CD14-positive monocyte (primary cell): ENCODE measurements around the gene HOXC13. TPM values are rescaled to one million over a fixed set of nuclear protein-coding genes. Genes with fewer than 3 reads are reported as not detected.

Source experiments
- DNase-seq, 3 donors: peaks; one replicate each; pipeline ENCODE4 v3.0.0-alpha.2; 2011 to 2022
- H2AFZ ChIP-seq: 2 replicates; pipeline ENCODE4 v1.6.0; 2012; ENCODE audit warnings: mild to moderate bottlenecking, low read depth, low read length, inconsistent platforms; ENCODE audit not compliant: insufficient read depth, poor library complexity, severe bottlenecking
- H3K27ac ChIP-seq, 2 donors: 1 replicate in 1 of 2; 2 replicates in 1 of 2; pipeline ENCODE4 v1.5.1; 2012 to 2013; ENCODE audit warnings: low read length in 2 of 2, control low read depth in 1 of 2, inconsistent platforms in 1 of 2, low read depth in 1 of 2, mild to moderate bottlenecking in 1 of 2
- H3K27me3 ChIP-seq, 2 donors: one replicate each; pipeline versions ENCODE4 v1.6.0 to v1.6.1; 2011 to 2013; ENCODE audit warnings: low read length in 2 of 2; ENCODE audit not compliant: control insufficient read depth in 2 of 2, insufficient read depth in 2 of 2
- H3K36me3 ChIP-seq, 2 donors: replicated peaks in 1 of 2; 1 replicate in 1 of 2; 2 replicates in 1 of 2; pipeline versions ENCODE4 v1.5.1 to v1.6.1; 2012 to 2013; ENCODE audit warnings: low read length in 2 of 2, control low read depth in 1 of 2, inconsistent platforms in 1 of 2, mild to moderate bottlenecking in 1 of 2; ENCODE audit not compliant: insufficient read depth in 2 of 2, control insufficient read depth in 1 of 2
- H3K4me1 ChIP-seq, 2 donors: 1 replicate in 1 of 2; 2 replicates in 1 of 2; pipeline versions ENCODE4 v1.5.1 to v1.6.1; 2012 to 2013; ENCODE audit warnings: low read length in 2 of 2, control low read depth in 1 of 2, inconsistent platforms in 1 of 2, mild to moderate bottlenecking in 1 of 2, moderate library complexity in 1 of 2; ENCODE audit not compliant: insufficient read depth in 2 of 2, control insufficient read depth in 1 of 2
- H3K4me2 ChIP-seq: replicated peaks from 2 replicates; pipeline ENCODE3; 2012; ENCODE audit warnings: low read length, moderate library complexity, mild to moderate bottlenecking; ENCODE audit not compliant: poor library complexity, severe bottlenecking; ENCODE audit errors: extremely low read depth
- H3K4me3 ChIP-seq, 3 experiments: fragments of 200-600 bp in 1 of 3; sonication (generic) in 1 of 3; replicated peaks in 1 of 3; 1 replicate in 2 of 3; 2 replicates in 1 of 3; pipeline ENCODE4 v1.5.1; 2011 to 2013; ENCODE audit warnings: low read length in 3 of 3, mild to moderate bottlenecking in 3 of 3, control low read depth in 2 of 3, low read depth in 2 of 3, inconsistent platforms in 1 of 3, moderate library complexity in 1 of 3
- H3K79me2 ChIP-seq: 2 replicates; pipeline ENCODE4 v1.6.0; 2012; ENCODE audit warnings: mild to moderate bottlenecking, control low read depth, inconsistent platforms, low read length, moderate library complexity; ENCODE audit not compliant: insufficient read depth
- H3K9ac ChIP-seq: 2 replicates; pipeline ENCODE4 v1.6.0; 2017; ENCODE audit warnings: low read length, mild to moderate bottlenecking; ENCODE audit not compliant: insufficient read depth, poor library complexity, severe bottlenecking
- H3K9me3 ChIP-seq, 2 donors: replicated peaks in 1 of 2; 1 replicate in 1 of 2; 2 replicates in 1 of 2; pipeline versions ENCODE4 v1.5.1 to v1.6.1; 2012 to 2013; ENCODE audit warnings: low read length in 2 of 2, control low read depth in 1 of 2; ENCODE audit not compliant: control insufficient read depth in 1 of 2, insufficient read depth in 1 of 2
- H4K20me1 ChIP-seq: 2 replicates; pipeline ENCODE4 v1.6.0; 2012; ENCODE audit warnings: mild to moderate bottlenecking, low read length, control low read depth, moderate library complexity; ENCODE audit not compliant: insufficient read depth
- H3K27ac Mint-ChIP-seq, 7 donors: one replicate each; pipeline ENCODE4 v1.8.0; 2020; ENCODE audit warnings: mild to moderate bottlenecking in 7 of 7, mixed read lengths in 7 of 7, moderate library complexity in 6 of 7, inconsistent platforms in 2 of 7
- H3K27me3 Mint-ChIP-seq, 3 donors: one replicate each; pipeline ENCODE4 v1.8.0; 2021 to 2022; ENCODE audit warnings: low read depth in 3 of 3, mild to moderate bottlenecking in 3 of 3, mixed read lengths in 3 of 3, moderate library complexity in 3 of 3, inconsistent platforms in 1 of 3
- H3K36me3 Mint-ChIP-seq, 2 donors: one replicate each; pipeline ENCODE4 v1.8.0; 2020; ENCODE audit warnings: mixed read lengths in 2 of 2, inconsistent platforms in 1 of 2, mild to moderate bottlenecking in 1 of 2
- H3K4me1 Mint-ChIP-seq: one replicate; pipeline ENCODE4 v1.8.0; 2020; ENCODE audit warnings: mild to moderate bottlenecking, mixed read lengths
- H3K4me3 Mint-ChIP-seq, 2 donors: one replicate each; pipeline ENCODE4 v1.8.0; 2020; ENCODE audit warnings: mild to moderate bottlenecking in 2 of 2, mixed read lengths in 2 of 2, moderate library complexity in 1 of 2
- H3K9me3 Mint-ChIP-seq, 7 donors: one replicate each; pipeline ENCODE4 v1.8.0; 2020 to 2022; ENCODE audit warnings: mixed read lengths in 7 of 7, mild to moderate bottlenecking in 6 of 7, moderate library complexity in 6 of 7, inconsistent platforms in 2 of 7
- WGBS: methylation state at CpG from one replicate; pipeline ENCODE4 v1.1.5; 2013; ENCODE audit warnings: missing lambda C conversion rate; ENCODE audit not compliant: insufficient coverage; 5-methylcytosine and 5-hydroxymethylcytosine counted together
- intact Hi-C, 2 donors: fragments of 100-400 bp; cut with micrococcal nuclease; formaldehyde crosslinking; loops; one replicate each; pipeline versions ENCODE4 v1.15.0 to v1.15.1; 2023
- polyA plus RNA-seq, 3 donors: library from polyadenylated mRNA; depleted of rRNA in 1 of 3; unstranded in 2 of 3; stranded (reverse) in 1 of 3; fragments of 300-500 nt in 2 of 3; fragments of >200 nt in 1 of 3; fragmentation: Illumina TruSeq in 2 of 3; gene quantifications; 1 replicate in 2 of 3; 2 replicates in 1 of 3; pipeline ENCODE4 v1.2.3, GENCODE V29; 2012 to 2021
- TF ChIP-seq, protein P1 (sequence below): fragments of 200-600 bp; IDR thresholded peaks from one replicate; pipeline ENCODE4 v1.8.0; 2022; ENCODE audit warnings: antibody characterized with exemption, mild to moderate bottlenecking

Gene HOXC13
- polyA plus RNA-seq, 3 donors, result not detected

DNA sequence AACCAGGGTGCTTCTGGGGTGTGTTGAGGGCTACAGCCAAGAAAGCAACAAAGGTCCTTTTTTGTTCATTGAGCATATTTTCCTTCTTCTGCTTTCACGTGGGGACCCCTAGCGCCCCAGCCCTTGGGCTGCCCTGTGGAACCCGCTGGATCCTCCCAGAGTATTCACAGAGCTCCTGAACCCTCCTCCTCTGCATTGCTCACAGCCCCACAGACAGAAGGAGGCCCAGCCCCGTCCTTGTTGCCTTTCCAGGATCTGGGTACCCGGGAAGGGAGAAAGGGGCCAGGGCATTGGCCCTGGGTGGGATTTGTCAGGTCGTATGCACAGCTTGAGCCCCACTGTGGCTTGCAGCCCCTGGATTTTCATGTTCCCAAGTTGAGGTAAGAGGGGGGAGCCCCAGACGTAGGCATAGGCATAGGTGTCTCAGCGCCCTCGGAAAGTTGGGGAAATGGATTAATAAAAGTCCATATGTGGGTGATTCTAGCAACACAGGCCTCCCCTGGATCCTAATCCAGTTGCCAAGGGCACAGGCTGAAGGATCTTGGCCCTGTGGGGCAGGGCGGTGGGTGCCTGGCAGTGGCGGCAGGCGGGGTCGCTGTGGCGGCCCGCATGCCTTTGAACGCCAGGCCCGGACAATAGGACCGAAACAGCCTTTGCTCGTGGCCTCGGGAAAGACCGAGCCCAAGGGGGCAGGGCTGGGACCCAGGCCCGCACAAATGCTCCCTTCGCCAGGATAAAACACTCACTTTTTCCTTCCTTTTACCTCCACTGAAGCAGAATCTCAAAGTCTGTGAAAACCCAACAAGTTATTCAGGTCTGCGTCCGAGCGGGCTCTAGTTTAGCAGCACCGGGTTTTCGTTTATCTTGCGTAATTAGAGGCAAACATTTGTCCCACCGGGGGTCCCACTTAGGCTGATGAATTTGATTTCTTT is 43.3 kb downstream of the HOXC13 start:
- Histone ChIP-seq H3K4me1 (peaks cover 30 to 36% of the 10 kb centered on the region in 2 donors), H3K36me3 (no peaks in the 10 kb centered on the region), H4K20me1 (no peaks in the 10 kb centered on the region), H3K4me2 (no peak overlapping the region), H3K9me3 (peaks cover 53 to 91% of the 10 kb centered on the region in 2 donors), H3K79me2 (no peaks in the 10 kb centered on the region), H3K4me3 (no peak overlapping the region), H3K27me3 (peaks cover 89 to 100% of the 10 kb centered on the region in 2 donors), H2AFZ (no peak overlapping the region), H3K27ac (no peak overlapping the region), H3K9ac (no peak overlapping the region)
- 13% methylated on average over 25 of the region's 30 CpGs for WGBS
- H3K27ac Mint-ChIP-seq, result peak overlapping the region in 2 of 7 donors; percentile 12 to 36
- H3K4me1 Mint-ChIP-seq, result peaks cover 32% of the 10 kb centered on the region
- intact Hi-C loops, result loop anchor here in 1 of 2 donors (10.0 kb wide), 1 partner anchor 287 kb away; no protein-coding TSS in a partner anchor
- peaks cover 12 to 22% of the 10 kb centered on the region in 2 donors for H3K36me3 Mint-ChIP-seq
- TF ChIP-seq, protein P1, sequence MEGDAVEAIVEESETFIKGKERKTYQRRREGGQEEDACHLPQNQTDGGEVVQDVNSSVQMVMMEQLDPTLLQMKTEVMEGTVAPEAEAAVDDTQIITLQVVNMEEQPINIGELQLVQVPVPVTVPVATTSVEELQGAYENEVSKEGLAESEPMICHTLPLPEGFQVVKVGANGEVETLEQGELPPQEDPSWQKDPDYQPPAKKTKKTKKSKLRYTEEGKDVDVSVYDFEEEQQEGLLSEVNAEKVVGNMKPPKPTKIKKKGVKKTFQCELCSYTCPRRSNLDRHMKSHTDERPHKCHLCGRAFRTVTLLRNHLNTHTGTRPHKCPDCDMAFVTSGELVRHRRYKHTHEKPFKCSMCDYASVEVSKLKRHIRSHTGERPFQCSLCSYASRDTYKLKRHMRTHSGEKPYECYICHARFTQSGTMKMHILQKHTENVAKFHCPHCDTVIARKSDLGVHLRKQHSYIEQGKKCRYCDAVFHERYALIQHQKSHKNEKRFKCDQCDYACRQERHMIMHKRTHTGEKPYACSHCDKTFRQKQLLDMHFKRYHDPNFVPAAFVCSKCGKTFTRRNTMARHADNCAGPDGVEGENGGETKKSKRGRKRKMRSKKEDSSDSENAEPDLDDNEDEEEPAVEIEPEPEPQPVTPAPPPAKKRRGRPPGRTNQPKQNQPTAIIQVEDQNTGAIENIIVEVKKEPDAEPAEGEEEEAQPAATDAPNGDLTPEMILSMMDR, result no peak
- peaks cover 17 to 74% (median 65%) of the 10 kb centered on the region in 7 donors for H3K9me3 Mint-ChIP-seq
- H3K4me3 Mint-ChIP-seq, result peak overlapping the region in 1 of 2 donors; percentile 89
- H3K27me3 Mint-ChIP-seq, result peaks cover 97 to 100% (median 100%) of the 10 kb centered on the region in 3 donors
- no peak for DNase-seq

DNA sequence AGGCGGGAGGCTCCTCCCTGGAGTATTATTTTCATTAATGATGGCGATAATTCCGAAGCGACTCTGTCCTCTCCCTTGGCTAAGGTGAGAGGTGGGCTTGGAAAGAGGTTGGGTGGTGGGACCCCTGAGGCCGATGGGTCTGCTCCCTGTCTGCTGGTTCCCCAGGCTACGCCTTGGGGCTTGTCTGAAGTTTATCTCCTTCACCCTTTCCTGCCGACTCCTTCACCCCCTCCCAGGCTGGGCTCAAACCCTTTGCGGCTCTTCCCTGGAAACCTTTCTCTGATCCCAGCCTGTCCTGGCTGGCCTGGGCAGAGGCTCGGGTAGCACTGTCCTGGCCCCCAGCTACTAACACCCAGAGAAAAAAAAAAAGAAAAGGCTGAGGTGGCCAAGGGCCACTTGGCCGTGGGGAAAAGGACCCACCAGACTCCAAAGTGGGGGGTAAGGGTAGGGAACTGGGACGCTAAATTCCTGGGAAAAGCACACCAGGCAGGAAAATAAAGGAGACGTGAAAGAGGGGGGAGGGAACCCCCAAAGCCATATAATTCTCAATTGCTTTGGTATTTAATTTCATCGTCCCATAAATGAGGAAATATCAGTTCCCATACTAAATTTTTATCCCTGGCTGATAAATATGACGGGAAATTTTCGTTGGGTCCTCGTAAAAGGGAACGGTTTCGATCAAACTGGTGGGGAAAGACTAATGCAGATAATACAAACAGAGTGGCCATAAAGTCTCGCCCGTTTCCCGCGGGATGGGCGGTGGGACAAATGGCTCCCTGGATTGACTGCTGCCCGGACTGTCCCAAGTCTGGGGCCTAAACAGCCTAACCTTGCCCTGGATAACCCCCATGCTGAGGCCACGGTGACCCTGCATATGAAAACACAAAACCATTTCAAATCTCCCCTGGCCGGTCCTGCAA is 44.3 kb downstream of the HOXC13 start:
- Histone ChIP-seq H3K4me2 (peak overlapping the region; percentile 69), H3K27ac (no peak overlapping the region), H3K27me3 (peaks cover 89 to 100% of the 10 kb centered on the region in 2 donors), H3K79me2 (no peaks in the 10 kb centered on the region), H3K36me3 (no peaks in the 10 kb centered on the region), H3K9me3 (peaks cover 53 to 88% of the 10 kb centered on the region in 2 donors), H3K9ac (no peak overlapping the region), H4K20me1 (no peaks in the 10 kb centered on the region), H2AFZ (no peak overlapping the region), H3K4me1 (peaks cover 30 to 36% of the 10 kb centered on the region in 2 donors), H3K4me3 (peak overlapping the region in 1 of 3 experiments; percentile 63)
- H3K4me3 Mint-ChIP-seq, result peak overlapping the region in 1 of 2 donors; percentile 89
- TF ChIP-seq, protein P1, result no peak
- peaks cover 17 to 79% (median 66%) of the 10 kb centered on the region in 7 donors for H3K9me3 Mint-ChIP-seq
- no peak overlapping the region for H3K27ac Mint-ChIP-seq
- 10% methylated on average over 11 of the region's 26 CpGs for WGBS
- peaks cover 32% of the 10 kb centered on the region for H3K4me1 Mint-ChIP-seq
- intact Hi-C loops, result loop anchor here in 1 of 2 donors (10.0 kb wide), 1 partner anchor 288 kb away; no protein-coding TSS in a partner anchor
- no peak for DNase-seq
- peaks cover 98 to 100% (median 100%) of the 10 kb centered on the region in 3 donors for H3K27me3 Mint-ChIP-seq
- peaks cover 12 to 25% of the 10 kb centered on the region in 2 donors for H3K36me3 Mint-ChIP-seq
